ENCODE data around the gene HOXA7.
A peak's percentile ranks its signal among the peaks of the same experiment; 100 is the strongest.

Gene HOXA7

DNA sequence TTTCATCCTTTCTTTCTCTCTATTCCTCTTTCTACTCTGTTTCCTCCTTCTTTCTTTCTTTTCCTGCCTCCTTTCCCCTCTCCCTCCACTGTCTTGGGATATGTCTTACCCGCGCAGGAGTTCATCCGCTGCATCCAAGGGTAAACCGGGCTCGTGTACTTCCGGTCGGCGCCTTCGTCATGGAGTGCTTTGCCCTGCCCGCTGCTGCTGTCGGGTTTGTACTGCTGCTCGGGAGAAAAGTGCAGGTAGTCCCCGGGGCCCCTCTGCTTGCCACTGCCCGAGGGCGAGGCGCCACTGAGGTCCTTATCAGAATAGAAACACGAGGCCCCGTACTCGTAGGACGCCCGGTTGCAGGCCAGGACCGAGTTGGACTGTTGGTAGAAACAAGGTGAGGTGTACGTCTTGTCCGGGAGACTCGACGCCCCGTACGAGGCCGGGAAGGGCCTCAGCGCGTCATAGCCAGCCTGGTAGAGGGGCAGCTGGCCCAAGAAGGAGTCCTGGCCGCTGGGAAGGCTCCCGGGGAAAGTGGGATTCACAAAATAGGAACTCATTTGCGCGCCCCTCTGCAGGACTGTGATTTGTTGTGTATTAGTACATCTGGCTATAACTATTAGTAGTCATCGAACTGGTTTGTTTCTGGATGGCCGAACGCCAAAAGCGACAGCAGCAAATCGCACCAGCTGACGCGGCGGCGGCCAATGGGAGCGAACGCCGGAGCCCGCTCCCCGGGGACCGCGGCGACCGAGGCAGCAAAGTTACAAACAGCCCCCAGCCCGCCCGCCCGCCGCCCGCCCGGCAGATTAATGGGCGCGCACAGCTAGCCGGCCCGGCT lies 9.1 kb downstream of the HOXA7 start, which contains the start of gene HOXA6:
TSS of gene HOXA6 (minus strand) at position 576 of the 832 bp plus-strand sequence. CDS start at position 551, 25 bp downstream.
- no peak for DNase-seq (ENCODE audit: low read depth)

DNA sequence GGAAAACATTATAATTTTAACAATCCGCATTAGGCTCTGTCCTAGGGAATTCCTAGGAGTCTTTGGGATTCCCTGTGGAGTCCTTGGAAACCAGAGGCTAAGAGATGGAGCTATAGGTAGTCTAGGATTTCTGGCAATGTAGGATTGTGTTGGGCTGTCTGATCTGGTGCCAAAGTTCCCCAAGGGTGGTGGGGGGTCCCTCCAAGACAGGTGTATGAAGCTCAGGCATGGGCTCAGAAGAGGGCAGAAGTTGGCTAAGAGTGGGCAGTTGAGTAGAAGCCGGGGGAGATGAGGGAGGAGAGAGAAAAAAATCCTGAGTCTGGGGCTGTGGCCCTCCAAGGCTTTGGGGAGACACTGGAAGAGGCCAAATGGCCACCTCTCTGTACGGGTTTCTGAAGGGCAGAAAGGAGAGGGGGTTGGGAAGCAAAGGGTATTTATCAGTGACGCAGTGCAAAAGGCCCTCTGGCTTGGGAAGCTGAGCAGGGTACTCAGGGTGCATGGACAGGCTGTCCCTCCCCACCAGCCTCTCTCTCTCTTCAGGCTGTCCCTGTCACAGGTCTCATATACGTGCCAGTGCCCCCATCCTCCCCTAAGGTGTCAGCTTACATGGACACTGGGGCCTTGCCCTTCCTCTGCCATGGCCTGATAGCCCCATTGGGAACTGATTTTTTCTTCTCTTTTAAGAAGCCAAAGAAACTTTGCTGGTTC lies 9.8 kb downstream of the HOXA7 start:
- DNase-seq (ENCODE audit: low read depth): no peak

DNA sequence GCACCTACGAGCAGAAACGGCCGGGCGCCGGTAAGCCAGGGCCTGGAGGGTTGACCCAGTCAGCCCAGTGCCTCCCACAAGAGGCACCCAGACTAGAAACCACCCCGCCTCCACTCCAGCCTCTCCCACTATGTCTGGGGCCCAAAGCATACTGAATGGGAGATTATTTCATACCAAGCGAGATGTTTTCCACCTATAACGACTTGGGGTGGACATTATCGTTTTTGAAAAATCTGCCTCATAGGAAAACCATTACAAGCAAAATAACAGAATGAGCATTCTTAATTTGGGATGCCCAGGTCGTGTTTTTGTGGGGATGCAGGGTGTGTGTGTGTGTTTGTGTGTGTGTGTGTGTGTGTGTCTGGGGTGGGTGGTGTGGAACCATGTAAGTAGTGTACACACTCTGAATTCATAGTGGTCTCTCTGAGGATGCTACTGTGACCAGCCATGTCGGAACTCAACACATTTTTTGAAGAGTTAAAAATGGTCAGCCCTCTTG lies 10.5 kb downstream of the HOXA7 start:
- DNase-seq (ENCODE audit: low read depth): no peak

DNA sequence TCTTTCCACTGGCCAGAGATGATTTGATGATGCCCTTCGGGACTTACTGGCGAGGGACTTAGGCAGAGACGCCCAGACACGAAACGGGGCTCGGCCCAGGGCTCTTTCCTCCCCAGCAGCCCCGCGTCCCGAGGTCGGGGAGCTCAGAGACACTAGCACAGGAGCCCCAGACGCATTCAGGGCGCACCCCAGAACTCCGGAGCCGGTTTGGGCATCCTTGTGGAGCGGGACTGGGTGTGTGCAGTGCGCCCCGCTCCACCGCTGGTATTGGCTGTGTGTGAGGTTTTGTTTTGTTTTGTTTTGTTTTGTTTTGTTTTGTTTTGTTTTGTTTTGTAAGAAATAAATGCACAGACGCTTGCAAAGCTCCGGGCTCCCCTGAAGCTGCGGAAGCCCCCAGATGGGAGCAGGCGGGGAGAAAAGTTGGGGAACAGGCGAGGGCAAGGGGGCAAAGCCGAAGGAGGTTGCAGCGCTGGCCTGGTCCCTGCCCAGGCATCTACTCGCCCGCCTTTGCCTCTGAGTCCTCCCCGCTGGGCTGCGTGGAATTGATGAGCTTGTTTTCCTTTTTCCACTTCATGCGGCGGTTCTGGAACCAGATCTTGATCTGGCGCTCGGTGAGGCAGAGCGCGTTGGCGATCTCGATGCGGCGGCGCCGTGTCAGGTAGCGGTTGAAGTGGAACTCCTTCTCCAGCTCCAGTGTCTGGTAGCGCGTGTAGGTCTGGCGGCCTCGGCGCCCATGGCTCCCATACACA lies 11.1 kb downstream of the HOXA7 start:
- DNase-seq (ENCODE audit: low read depth): no peak

DNA sequence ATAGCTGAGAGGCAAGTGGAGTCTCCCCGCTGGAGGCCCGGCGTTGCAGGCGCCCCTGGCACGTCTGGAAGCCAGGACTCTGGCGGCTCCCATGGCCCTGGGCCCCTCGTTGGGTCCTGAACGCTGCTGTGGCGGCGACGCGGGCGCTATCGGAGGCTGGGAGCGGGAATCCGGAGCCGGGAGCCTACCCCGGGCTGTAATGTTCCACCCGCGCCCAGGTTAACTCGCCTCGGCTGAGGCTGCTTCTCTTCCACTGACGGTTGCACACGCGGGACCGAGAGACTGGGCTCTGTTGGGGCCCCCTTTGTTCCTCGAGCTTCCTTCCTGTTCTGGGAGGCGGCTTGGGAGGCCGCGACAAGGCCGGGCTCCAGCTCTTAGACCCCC lies 11.7 kb downstream of the HOXA7 start:
- no peak for DNase-seq (ENCODE audit: low read depth)

DNA sequence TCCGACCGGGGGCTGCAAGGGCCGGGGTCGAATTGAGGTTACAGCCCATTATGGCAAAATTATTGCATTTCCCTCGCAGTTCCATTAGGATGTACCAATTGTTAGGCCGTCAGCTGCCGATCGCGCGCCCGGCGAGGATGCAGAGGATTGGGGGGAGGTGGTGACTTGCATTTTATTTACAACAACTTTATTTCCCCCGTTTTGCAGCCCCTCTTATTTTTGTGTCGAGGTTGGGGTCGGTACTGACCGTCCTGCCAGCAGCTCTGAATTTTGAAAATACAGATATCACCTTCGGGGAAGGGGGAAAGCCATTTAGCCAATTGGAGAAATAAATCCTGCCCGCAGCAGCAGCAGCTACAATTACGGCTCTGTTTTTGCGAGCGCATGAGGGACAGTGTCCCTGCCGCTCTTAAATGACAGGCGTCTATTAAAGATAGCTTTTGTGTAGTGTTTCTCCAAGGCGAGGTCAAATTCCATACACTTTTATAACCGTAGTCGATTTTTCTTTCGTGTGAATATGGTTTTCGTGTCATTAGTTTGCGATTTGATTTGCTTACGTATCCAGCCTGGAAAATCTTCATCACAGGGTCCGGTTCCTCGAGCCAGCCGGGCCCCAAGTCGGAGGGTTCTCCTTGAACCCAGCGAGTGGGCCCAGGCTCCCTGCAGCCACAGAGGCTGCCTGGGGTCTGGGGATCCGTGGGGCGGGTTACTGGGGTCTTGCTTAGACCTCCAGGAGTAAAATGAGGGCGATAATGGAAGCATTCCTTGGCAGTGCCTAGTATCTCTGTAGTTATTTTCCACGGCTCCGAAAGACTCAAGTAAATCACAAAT lies 12.3 kb downstream of the HOXA7 start:
- DNase-seq (ENCODE audit: low read depth): no peak

DNA sequence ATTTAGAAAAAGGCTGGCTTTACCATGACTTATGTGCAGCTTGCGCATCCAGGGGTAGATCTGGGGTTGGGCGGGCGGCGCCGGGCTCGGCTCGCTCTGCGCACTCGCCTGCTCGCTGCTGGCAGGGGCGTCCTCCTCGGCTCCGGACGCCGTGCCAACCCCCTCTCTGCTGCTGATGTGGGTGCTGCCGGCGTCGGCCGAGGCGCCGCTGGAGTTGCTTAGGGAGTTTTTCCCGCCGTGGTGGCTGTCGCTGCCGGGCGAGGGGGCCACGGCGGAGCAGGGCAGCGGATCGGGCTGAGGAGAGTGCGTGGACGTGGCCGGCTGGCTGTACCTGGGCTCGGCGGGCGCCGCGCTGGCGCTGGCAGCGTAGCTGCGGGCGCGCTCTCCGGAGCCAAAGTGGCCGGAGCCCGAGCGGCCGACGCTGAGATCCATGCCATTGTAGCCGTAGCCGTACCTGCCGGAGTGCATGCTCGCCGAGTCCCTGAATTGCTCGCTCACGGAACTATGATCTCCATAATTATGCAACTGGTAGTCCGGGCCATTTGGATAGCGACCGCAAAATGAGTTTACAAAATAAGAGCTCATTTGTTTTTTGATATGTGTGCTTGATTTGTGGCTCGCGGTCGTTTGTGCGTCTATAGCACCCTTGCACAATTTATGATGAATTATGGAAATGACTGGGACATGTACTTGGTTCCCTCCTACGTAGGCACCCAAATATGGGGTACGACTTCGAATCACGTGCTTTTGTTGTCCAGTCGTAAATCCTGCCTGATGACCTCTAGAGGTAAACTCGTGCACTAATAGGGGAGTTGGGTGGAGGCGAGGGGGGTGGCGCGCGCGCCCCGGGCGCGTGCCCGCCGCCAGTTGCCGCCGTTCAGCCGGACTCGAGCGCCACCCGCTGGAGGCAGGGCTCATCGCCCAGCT lies 13.2 kb downstream of the HOXA7 start, which contains the start of gene HOXA5:
TSS of gene HOXA5 (minus strand) at position 659 of the 927 bp plus-strand sequence. CDS start at position 585, 74 bp downstream.
- DNase-seq (ENCODE audit: low read depth): no peak

DNA sequence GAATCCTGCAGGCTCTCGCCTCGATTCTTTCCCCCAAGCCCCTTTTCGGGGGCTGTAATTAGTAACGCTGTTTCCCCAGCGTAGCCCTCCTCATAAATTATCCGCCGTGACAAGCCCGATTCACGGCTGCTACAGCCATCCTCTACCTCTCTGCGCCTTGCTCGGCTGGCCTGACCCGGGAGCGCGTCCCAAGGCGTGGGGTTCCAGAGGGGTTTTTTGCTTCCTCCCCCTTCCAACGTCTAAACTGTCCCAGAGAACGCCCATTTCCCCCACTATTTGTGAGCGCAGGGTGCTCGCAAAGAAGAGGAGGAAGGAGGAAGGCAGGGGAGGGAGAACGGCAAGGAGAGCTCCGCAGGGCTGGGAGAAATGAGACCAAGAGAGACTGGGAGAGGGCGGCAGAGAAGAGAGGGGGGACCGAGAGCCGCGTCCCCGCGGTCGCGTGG lies 13.9 kb downstream of the HOXA7 start:
- DNase-seq (ENCODE audit: low read depth): no peak

DNA sequence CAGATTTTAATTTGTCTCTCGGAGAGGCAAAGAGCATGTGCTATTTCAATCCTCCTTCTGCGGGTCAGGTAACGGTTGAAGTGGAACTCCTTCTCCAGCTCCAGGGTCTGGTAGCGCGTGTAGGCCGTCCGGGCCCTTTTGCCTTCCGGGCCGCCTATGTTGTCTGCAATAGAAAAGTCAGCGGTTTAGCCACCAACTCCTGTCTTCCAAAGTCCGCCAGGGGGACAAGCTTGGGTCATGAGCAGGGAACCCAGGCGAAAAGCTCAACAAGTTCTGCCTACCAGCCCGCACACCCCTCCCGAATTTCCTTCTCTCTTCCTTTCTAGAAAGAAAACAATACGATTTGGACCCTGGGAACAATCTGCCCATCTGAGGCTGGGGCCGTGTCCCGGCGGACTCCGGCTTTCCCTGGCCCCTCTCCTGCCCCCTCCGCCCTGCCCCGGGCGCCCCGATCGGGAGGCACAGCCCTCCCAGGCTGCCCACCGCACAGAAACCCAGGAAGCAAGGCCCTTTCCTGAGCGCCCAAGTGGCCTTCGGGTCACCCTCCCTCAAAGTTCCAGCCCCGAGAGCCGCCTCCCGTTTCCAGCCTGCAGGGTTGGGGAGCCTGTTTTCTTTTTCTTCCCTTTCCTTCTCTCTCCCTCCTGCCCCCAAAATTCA lies 14.4 kb downstream of the HOXA7 start:
- DNase-seq (ENCODE audit: low read depth): no peak

DNA sequence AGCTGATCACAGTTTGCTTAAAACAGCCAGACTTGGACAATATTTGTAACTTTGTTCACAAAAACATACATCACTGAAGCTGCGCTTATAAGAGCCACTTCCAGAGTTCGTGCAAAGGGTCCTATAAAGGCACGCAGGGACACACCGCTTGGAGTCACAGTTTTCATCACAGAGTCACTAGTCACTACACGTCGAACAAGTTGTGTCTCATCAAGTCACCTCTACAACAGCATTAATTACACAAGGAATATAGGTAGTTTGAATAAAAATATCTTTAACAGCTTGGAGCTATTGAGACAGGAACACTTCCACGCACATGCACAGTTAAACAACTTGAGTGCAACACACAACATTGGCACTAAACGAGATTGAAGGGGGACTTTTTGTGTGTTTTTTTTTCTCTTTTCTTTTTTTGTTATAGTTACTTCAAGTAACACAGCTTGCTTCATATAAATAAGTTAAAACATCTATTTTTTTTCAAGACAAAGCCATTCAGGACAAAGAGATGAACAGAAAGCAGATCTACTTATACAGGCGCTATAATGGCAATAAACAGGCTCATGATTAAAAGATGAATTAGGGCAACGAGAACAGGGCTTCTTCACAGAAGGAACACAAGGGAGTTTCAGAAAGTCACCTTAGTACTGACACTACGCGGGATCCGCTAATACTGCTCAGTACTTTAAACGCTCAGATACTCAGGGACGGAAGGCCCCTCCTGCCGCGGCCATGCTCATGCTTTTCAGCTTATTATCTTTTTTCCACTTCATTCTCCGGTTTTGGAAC lies 15.1 kb downstream of the HOXA7 start:
- DNase-seq (ENCODE audit: low read depth): no peak

DNA sequence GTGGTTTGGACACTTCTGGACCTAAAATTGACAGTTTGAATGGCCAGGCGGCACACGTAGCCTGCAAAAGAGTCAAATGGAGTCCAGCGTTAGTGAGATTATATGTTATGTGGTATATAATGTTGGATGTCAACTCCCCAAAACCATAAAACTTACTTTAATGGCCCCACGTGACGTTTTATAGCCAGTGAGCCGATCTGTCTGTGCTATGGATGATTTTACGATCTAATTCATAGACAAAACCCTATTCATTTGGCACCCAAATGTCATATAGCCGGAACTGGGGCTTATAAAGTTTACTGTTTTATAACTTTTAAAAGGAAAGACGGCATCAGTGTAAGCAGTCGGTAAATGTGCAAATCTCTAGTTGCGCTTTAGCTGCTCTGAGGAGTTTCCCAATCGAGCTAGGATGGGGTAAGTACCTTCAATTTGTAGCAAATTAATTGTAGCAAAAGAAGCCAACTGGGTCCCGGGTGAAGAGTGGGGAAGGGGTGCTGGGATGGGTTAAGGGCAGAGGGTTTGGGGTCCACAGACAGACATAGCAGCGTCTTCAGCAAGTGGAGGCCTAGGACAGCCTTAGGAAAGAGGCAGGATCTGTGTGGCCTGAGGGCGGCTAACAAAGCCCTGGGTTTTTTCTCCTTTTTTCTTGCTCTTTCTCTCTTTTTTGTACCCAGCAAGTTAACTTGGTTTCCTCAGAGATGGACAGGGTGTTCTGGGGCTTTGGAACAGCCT lies 16.2 kb downstream of the HOXA7 start:
- DNase-seq (ENCODE audit: low read depth): no peak

DNA sequence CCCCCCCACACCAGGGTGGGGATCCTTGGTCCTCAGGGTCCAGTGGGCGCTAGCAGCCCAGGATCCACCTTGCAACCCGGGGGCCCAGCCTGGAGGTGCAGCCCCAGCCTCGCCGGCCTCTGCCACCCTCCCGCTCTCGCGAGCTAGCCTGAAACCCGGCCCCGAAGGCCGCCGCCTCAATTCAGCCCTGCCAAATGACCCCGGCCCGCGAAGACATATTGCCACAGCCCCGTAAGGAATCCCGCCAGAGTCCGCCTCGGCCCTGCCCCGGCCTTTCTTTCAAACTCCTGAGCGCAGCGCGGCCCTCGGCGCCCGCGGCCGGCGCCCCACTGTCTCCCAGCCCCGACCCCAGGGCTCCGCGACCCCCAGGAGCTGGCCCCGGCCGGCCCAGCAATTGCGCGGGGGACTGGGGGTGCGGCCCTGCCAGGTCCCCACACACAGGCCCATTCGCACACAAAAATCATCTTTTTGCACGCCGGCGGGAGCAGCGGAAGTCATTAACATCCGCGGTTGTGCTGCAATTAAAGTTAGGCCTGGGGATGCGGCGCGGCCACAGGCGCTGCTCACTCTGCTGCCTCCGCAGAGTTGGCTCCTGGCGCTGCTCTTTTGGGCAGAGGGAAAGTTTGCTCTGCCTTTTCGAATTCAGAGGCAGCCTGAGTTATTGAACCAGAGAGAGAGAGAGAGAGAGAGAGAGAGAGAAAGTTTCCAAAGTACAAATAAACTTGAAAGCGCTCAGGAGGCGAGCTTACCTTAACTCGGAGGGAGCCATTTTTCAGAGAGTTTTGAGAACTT lies 16.9 kb downstream of the HOXA7 start:
- no peak for DNase-seq (ENCODE audit: low read depth)

DNA sequence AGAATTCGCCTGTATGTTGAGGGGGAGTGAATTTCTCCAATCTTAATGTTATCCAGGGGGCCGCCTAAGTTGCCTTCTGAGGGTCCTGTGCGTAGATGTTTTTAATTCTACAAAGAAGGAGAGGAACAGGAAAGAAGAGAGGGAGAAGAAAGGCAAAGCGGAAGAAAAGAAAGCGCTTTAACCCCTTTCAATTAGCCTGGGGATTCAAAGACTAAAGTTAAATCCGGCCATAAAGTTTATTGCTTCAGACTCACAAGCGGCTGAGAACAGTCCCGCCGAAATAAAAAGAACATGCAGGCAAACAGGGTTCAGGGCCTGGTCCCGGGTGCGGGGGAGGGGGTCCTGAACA lies 17.5 kb downstream of the HOXA7 start:
- DNase-seq (ENCODE audit: low read depth): no peak

DNA sequence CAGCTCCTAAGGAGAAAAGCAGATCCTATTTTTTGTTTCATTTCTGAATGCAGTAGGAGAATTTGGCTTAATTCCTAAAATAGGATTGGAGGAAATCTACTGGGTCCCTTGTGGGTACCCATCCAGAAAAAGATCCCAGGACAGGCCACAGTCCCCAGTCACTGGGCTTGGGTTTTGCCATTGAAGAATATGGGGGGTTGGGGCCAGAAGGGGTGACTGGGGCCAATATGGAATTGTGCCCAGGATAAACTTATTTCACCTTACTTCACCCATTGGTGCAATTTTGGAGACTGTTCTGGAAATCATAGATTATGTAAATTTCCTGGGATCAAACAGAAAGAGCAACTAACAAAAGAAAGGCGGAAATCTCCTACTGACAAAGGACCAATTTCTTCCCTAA lies 18.0 kb downstream of the HOXA7 start:
- no peak for DNase-seq (ENCODE audit: low read depth)

DNA sequence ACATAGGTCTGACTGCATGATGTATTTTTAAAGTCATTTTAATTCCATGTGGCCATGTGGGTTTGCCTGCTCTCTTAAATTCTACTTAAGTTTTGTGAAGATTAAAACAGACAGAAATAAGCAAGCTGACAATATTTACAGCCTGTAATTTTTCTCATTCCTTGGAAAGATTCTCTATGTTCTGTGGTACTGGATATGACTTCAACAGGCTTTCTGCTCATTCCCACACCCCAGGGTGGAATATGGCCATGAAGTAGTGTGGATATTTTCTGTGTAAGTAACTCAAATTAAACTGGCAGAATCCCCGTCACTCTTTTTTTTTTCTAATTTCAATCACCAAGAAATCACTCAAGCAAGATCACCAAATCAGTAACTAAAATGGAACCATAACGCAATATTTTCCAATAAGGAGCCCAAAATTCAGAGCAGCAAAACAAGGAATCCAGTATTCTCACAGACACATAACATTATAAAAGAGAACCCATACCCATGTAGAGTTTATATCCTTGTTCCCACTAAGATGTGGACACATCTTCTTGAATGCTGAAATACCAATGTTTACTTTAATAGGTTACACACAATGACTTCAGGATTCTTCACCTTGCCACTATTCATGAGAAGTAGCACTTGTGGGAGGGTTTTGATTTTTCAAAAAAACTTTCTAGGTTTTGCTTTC lies 18.7 kb downstream of the HOXA7 start:
- no peak for DNase-seq (ENCODE audit: low read depth)

DNA sequence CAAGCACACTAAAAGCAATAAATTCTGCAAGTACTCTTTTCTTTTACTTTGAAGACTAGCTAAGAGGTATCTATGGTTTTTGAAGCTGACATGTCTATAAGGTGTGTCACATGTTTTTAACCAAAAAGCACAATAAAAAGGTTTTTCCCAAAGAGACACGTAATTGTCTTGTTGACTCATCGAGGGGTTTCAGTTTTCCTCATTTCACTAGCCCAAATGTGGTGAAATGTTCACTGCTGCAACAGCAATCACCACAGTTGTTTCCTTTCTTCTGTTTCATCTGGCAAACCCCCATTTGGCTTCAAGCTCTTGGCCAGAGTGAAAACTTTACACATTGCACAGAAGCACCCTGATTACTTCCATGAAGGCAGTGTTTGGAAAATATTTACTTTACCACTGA lies 22.1 kb downstream of the HOXA7 start:
- peak; percentile 92 for DNase-seq (ENCODE audit: low read depth)

Measured in HS-5 (cell line).